Thoracic aorta (tissue), 2 donors: ENCODE measurements around the gene KITLG. TPM values are rescaled to one million over a fixed set of nuclear protein-coding genes. Genes with fewer than 3 reads are reported as not detected.

Experiments
- ATAC-seq: fragments of 150-250 bp; one replicate; pipeline ENCODE4 v1.8.0; 2017; ENCODE audit warnings: low read depth; ENCODE audit not compliant: insufficient number of reproducible peaks, low FRiP score
- DNase-seq: peaks from one replicate; pipeline ENCODE4 v3.0.0-alpha.2; 2020; ENCODE audit warnings: low spot score
- H3K27ac ChIP-seq, 2 donors: fragments of 200-600 bp; sonication (generic); 1 replicate in 1 of 2; 2 replicates in 1 of 2; pipeline ENCODE4 v1.5.1; 2016; ENCODE audit warnings: mild to moderate bottlenecking in 2 of 2, moderate library complexity in 2 of 2
- H3K27me3 ChIP-seq: fragments of 200-600 bp; sonication (generic); replicated peaks from 2 replicates; pipeline ENCODE4 v1.6.0; 2016; ENCODE audit warnings: mild to moderate bottlenecking; ENCODE audit not compliant: insufficient read depth
- H3K36me3 ChIP-seq: fragments of 200-600 bp; sonication (generic); one replicate; pipeline ENCODE4 v1.5.1; 2016
- H3K4me1 ChIP-seq, 2 donors: fragments of 200-600 bp; sonication (generic); 1 replicate in 1 of 2; 2 replicates in 1 of 2; pipeline versions ENCODE4 v1.5.1 to v1.6.0; 2016; ENCODE audit warnings: low read depth in 2 of 2, mild to moderate bottlenecking in 1 of 2; ENCODE audit not compliant: control insufficient read depth in 1 of 2
- H3K4me3 ChIP-seq: fragments of 200-600 bp; sonication (generic); 2 replicates; pipeline ENCODE4 v1.5.1; 2016; ENCODE audit warnings: mild to moderate bottlenecking
- H3K9me3 ChIP-seq: fragments of 200-600 bp; sonication (generic); 2 replicates; pipeline ENCODE4 v1.5.1; 2016
- CTCF ChIP-seq: fragments of 200-600 bp; sonication (generic); IDR thresholded peaks from one replicate; pipeline ENCODE4 v1.5.1; 2019; ENCODE audit warnings: antibody characterized with exemption
- total RNA-seq, 2 donors: library from RNA; depleted of rRNA; stranded (reverse); fragments of >200 nt; gene quantifications; one replicate each; pipeline versions ENCODE4 v1.1.0 to v1.2.3, GENCODE V29; 2016

Gene KITLG
- total RNA-seq, 2 donors from 2014 or later = 19.4 to 29.9 TPM

GRCh38 chr12:88444481-88444880, 135.8 kb downstream of the KITLG start:
- Histone ChIP-seq H3K9me3 (no peaks in the 10 kb centered on the region), H3K36me3 (no peaks in the 10 kb centered on the region), H3K27me3 (no peaks in the 10 kb centered on the region), H3K27ac (no peak overlapping the region), H3K4me3 (no peak overlapping the region), H3K4me1 (no peaks in the 10 kb centered on the region)
- TF ChIP-seq CTCF = no peak
- ATAC-seq (no peak), DNase-seq (no peak)
